ENCODE data around the gene YIF1B.
"Not testable (repeated sequence)": the region's sequence is repeated elsewhere in the genome, so short reads cannot be mapped to it uniquely, and the experiment has no call there.

The YIF1B gene

GRCh38 chr19:38270587-38271167, 45.1 kb downstream of the YIF1B start:
- DNase-seq, result no peak

GRCh38 chr19:38268539-38268938, 47.2 kb downstream of the YIF1B start:
- DNase-seq, result no peak

GRCh38 chr19:38267761-38268483, 47.8 kb downstream of the YIF1B start:
- no peak for DNase-seq

GRCh38 chr19:38266981-38267597, 48.7 kb downstream of the YIF1B start:
- no peak for DNase-seq

- peak; percentile 88 to 93 for DNase-seq
Observed at GRCh38 chr19:38265921-38266429, 49.8 kb downstream of the YIF1B start.

GRCh38 chr19:38265213-38265861, 50.4 kb downstream of the YIF1B start:
- DNase-seq, result peak in 1 of 2 experiments; percentile 51

- DNase-seq, result peak; percentile 52 to 72
Observed at GRCh38 chr19:38264486-38265212, 51.1 kb downstream of the YIF1B start, which contains the start of gene SPINT2. Gene SPINT2, plus strand, starts transcription at chr19:38264573. Its CDS starts 320 bp downstream, at chr19:38264893.

- DNase-seq, result peak; percentile 52 to 72
Observed at GRCh38 chr19:38263689-38264485, 51.9 kb downstream of the YIF1B start.

GRCh38 chr19:38262585-38263268, 53.0 kb downstream of the YIF1B start:
- DNase-seq, result no peak

GRCh38 chr19:38261942-38262341, 53.8 kb downstream of the YIF1B start:
- not testable (repeated sequence) for DNase-seq

- DNase-seq, result peak; percentile 60 to 69
Observed at GRCh38 chr19:38255383-38256014, 60.2 kb downstream of the YIF1B start.

GRCh38 chr19:38253788-38254187, 62.0 kb downstream of the YIF1B start:
- no peak for DNase-seq
